ENCODE results near the gene RHBDF2.
"Not testable (repeated sequence)": the region's sequence is repeated elsewhere in the genome, so short reads cannot be mapped to it uniquely, and the experiment has no call there.

The RHBDF2 gene

GRCh38 chr17:76537578-76538280 lies 36.5 kb upstream of the RHBDF2 start, which contains the start of gene CYGB:
Gene CYGB, minus strand, starts transcription at chr17:76537709. Its CDS starts 167 bp downstream, at chr17:76537542.
- DNase-seq = no peak

- DNase-seq = no peak
Measured at GRCh38 chr17:76537288-76537577, 36.0 kb upstream of the RHBDF2 start.

- DNase-seq = no peak
Measured at GRCh38 chr17:76536511-76537287, 35.5 kb upstream of the RHBDF2 start.

- DNase-seq = no peak
Measured at GRCh38 chr17:76535788-76536510, 34.7 kb upstream of the RHBDF2 start.

- no peak for DNase-seq
Measured at GRCh38 chr17:76534831-76535732, 33.9 kb upstream of the RHBDF2 start.

- not testable (repeated sequence) for DNase-seq
Measured at GRCh38 chr17:76533640-76534359, 32.6 kb upstream of the RHBDF2 start.

- no peak for DNase-seq
Measured at GRCh38 chr17:76532072-76532651, 30.9 kb upstream of the RHBDF2 start.

- DNase-seq = no peak
Measured at GRCh38 chr17:76531486-76532038, 30.3 kb upstream of the RHBDF2 start.

GRCh38 chr17:76530811-76531485 lies 29.7 kb upstream of the RHBDF2 start:
- DNase-seq = no peak

GRCh38 chr17:76530095-76530723 lies 29.0 kb upstream of the RHBDF2 start:
- DNase-seq = no peak

GRCh38 chr17:76529224-76530094 lies 28.2 kb upstream of the RHBDF2 start:
- no peak for DNase-seq

- no peak for DNase-seq
Measured at GRCh38 chr17:76528528-76529223, 27.5 kb upstream of the RHBDF2 start.

- no peak for DNase-seq
Measured at GRCh38 chr17:76528156-76528527, 26.9 kb upstream of the RHBDF2 start.

- DNase-seq = no peak
Measured at GRCh38 chr17:76527430-76528111, 26.3 kb upstream of the RHBDF2 start.

- DNase-seq = not testable (repeated sequence)
Measured at GRCh38 chr17:76527016-76527415, 25.8 kb upstream of the RHBDF2 start.

- DNase-seq = not testable (repeated sequence)
Measured at GRCh38 chr17:76525513-76525833, 24.2 kb upstream of the RHBDF2 start.

GRCh38 chr17:76524598-76525512 lies 23.6 kb upstream of the RHBDF2 start:
- DNase-seq = no peak

Measured in SHP77 (cell line).